NB4 (cell line): ENCODE measurements around the gene TTC1.

Experiments used
- CTCF ChIP-seq: IDR thresholded peaks from one replicate; pipeline ENCODE4 v1.5.1; 2012; ENCODE audit warnings: low read depth, low read length
- MAX ChIP-seq: IDR thresholded peaks from 2 replicates; pipeline ENCODE4 v1.6.1; 2011; ENCODE audit warnings: low read depth, low read length
- POLR2A ChIP-seq: IDR thresholded peaks from 2 replicates; pipeline ENCODE4 v1.6.1; 2011; ENCODE audit warnings: mild to moderate bottlenecking; ENCODE audit not compliant: insufficient read length; ENCODE audit errors: extremely low read depth

GRCh38 chr5:160042671-160043070, 33.7 kb downstream of the TTC1 start:
- no peak for TF ChIP-seq CTCF
- no peak for TF ChIP-seq POLR2A
- no peak for TF ChIP-seq MAX
